Thyroid gland (tissue), 4 donors: ENCODE results near the gene NFXL1. TPM values are rescaled to one million over a fixed set of nuclear protein-coding genes. Genes with fewer than 3 reads are reported as not detected.

Experiments used
- DNase-seq, 2 donors: peaks; one replicate each; pipeline ENCODE4 v3.0.0-alpha.2; 2019
- H3K27ac ChIP-seq, 3 donors: fragments of 200-600 bp; sonication (generic); 1 replicate in 2 of 3; 2 replicates in 1 of 3; pipeline ENCODE4 v1.5.1; 2016 to 2019; ENCODE audit warnings: mild to moderate bottlenecking in 1 of 3, moderate library complexity in 1 of 3
- H3K27me3 ChIP-seq: fragments of 200-600 bp; sonication (generic); one replicate; pipeline ENCODE4 v1.5.1; 2019
- H3K36me3 ChIP-seq, 2 donors: fragments of 200-600 bp; sonication (generic); one replicate each; pipeline ENCODE4 v1.5.1; 2016 to 2019
- H3K4me1 ChIP-seq, 2 donors: fragments of 200-600 bp; sonication (generic); one replicate each; pipeline ENCODE4 v1.5.1; 2017 to 2019
- H3K4me3 ChIP-seq, 3 donors: fragments of 200-600 bp; sonication (generic); replicated peaks in 1 of 3; 1 replicate in 2 of 3; 2 replicates in 1 of 3; pipeline ENCODE4 v1.5.1; 2016; ENCODE audit warnings: mild to moderate bottlenecking in 1 of 3
- H3K9me3 ChIP-seq: fragments of 200-600 bp; sonication (generic); one replicate; pipeline ENCODE4 v1.5.1; 2017
- CTCF ChIP-seq, 6 experiments: fragments of 200-600 bp in 3 of 6; fragments of 450-650 bp in 3 of 6; sonication (generic) in 3 of 6; IDR thresholded peaks; one replicate each; pipeline ENCODE4 v1.5.1; 2016 to 2019; ENCODE audit warnings: antibody characterized with exemption in 6 of 6, mild to moderate bottlenecking in 2 of 6, inconsistent platforms in 1 of 6, moderate library complexity in 1 of 6
- POLR2A ChIP-seq, 2 donors: fragments of 450-650 bp; IDR thresholded peaks; one replicate each; pipeline ENCODE4 v1.6.1; 2017; ENCODE audit warnings: antibody characterized with exemption in 2 of 2, mild to moderate bottlenecking in 2 of 2, moderate library complexity in 1 of 2
- WGBS, 2 donors: methylation state at CpG; one replicate each; pipeline ENCODE4 v1.1.5; 2017; 5-methylcytosine and 5-hydroxymethylcytosine counted together
- intact Hi-C: fragments of 100-400 bp; cut with DNase I; formaldehyde crosslinking; loops from one replicate; pipeline ENCODE4 v1.15.1; 2023
- total RNA-seq, 4 donors: library from RNA; depleted of rRNA; stranded (reverse); fragments of >200 nt; gene quantifications; one replicate each; pipeline ENCODE4 v1.2.3, GENCODE V29; 2016

The NFXL1 gene
- total RNA-seq, 4 donors from 2014 or later = 17.3 to 66.4 (median 23.0) TPM

- H3K9me3 ChIP-seq = no peaks in the 10 kb centered on the region
- peak; percentile 74 to 83 for DNase-seq
- no peaks in the 10 kb centered on the region for H3K36me3 ChIP-seq
- peak overlapping the region in 2 of 3 donors; percentile 12 to 29 for H3K27ac ChIP-seq
- intact Hi-C loops = no loop called here
- 24 to 28% methylated on average over 7 of the region's 7 CpGs for WGBS, 2 donors
- no peaks in the 10 kb centered on the region for H3K27me3 ChIP-seq
- TF ChIP-seq POLR2A (IDR thresholded peaks at IDR 0.05) (no peak), CTCF (IDR thresholded peaks at IDR 0.05) (no peak)
- peaks cover 3 to 5% of the 10 kb centered on the region in 2 donors for H3K4me1 ChIP-seq
- H3K4me3 ChIP-seq = no peak overlapping the region
Observed at GRCh38 chr4:47824840-47825239, 89.5 kb downstream of the NFXL1 start.

- Histone ChIP-seq H3K4me3 (no peak overlapping the region), H3K36me3 (no peaks in the 10 kb centered on the region)
- intact Hi-C loops = no loop called here
Observed at GRCh38 chr4:47819178-47819577, 95.2 kb downstream of the NFXL1 start.

GRCh38 chr4:47817275-47817674, 97.1 kb downstream of the NFXL1 start:
- no peaks in the 10 kb centered on the region for H3K9me3 ChIP-seq
- TF ChIP-seq CTCF (IDR thresholded peaks at IDR 0.05) (no peak), POLR2A (IDR thresholded peaks at IDR 0.05) (no peak)
- no peak for DNase-seq

More at GRCh38 chr4:47819178-47819577, 95.2 kb downstream of the NFXL1 start:
- TF ChIP-seq POLR2A (IDR thresholded peaks at IDR 0.05) (no peak), CTCF (IDR thresholded peaks at IDR 0.05) (no peak)
- H3K27ac ChIP-seq = no peak overlapping the region
- no peaks in the 10 kb centered on the region for H3K27me3 ChIP-seq
- no peak for DNase-seq
- WGBS, 2 donors = 73 to 82% methylated on average over 1 of the region's 1 CpG
- H3K9me3 ChIP-seq = no peaks in the 10 kb centered on the region
- H3K4me1 ChIP-seq = no peaks in the 10 kb centered on the region

GRCh38 chr4:47816748-47817147, 97.6 kb downstream of the NFXL1 start:
- Histone ChIP-seq H3K36me3 (no peaks in the 10 kb centered on the region), H3K9me3 (no peaks in the 10 kb centered on the region), H3K27ac (no peak overlapping the region), H3K4me3 (no peak overlapping the region), H3K4me1 (no peaks in the 10 kb centered on the region), H3K27me3 (no peaks in the 10 kb centered on the region)
- intact Hi-C loops = no loop called here
- no peak for DNase-seq
- 82 to 85% methylated on average over 2 of the region's 2 CpGs for WGBS, 2 donors
- TF ChIP-seq CTCF (IDR thresholded peaks at IDR 0.05) (no peak), POLR2A (IDR thresholded peaks at IDR 0.05) (no peak)

More at GRCh38 chr4:47817275-47817674, 97.1 kb downstream of the NFXL1 start:
- H3K4me1 ChIP-seq = no peaks in the 10 kb centered on the region
- intact Hi-C loops = no loop called here
- no peaks in the 10 kb centered on the region for H3K36me3 ChIP-seq
- no peak overlapping the region for H3K27ac ChIP-seq
- no peaks in the 10 kb centered on the region for H3K27me3 ChIP-seq
- H3K4me3 ChIP-seq = no peak overlapping the region

- Histone ChIP-seq H3K27me3 (no peaks in the 10 kb centered on the region), H3K27ac (no peak overlapping the region), H3K4me3 (no peak overlapping the region), H3K4me1 (no peaks in the 10 kb centered on the region), H3K9me3 (no peaks in the 10 kb centered on the region), H3K36me3 (no peaks in the 10 kb centered on the region)
- TF ChIP-seq CTCF (IDR thresholded peaks at IDR 0.05) = no peak
- no peak for TF ChIP-seq POLR2A (IDR thresholded peaks at IDR 0.05)
- WGBS, 2 donors = 88 to 89% methylated on average over 6 of the region's 6 CpGs
- intact Hi-C loops = no loop called here
- no peak for DNase-seq
Observed at GRCh38 chr4:47814618-47815295, 99.6 kb downstream of the NFXL1 start.
